Keratinocyte (primary cell): Measurements from ENCODE around the gene PRR13. TPM values are rescaled to one million over a fixed set of nuclear protein-coding genes. Genes with fewer than 3 reads are reported as not detected.

ENCODE experiments used
- DNase-seq: peaks from one replicate; pipeline ENCODE4 v3.0.0-alpha.2; 2011; ENCODE audit warnings: low read depth, missing footprints, low spot score
- FAIRE-seq: peaks from 2 replicates; lab custom pipeline; 2011; peaks lifted over from hg19 to GRCh38; lab: Jason Lieb, UNC
- H2AFZ ChIP-seq: 2 replicates; pipeline ENCODE4 v1.6.0; 2012; ENCODE audit warnings: low read length, control low read depth, inconsistent platforms; ENCODE audit not compliant: control insufficient read depth
- H3K27ac ChIP-seq: 2 replicates; pipeline ENCODE4 v1.5.1; 2011; ENCODE audit warnings: low read length; ENCODE audit not compliant: control insufficient read depth, insufficient read depth
- H3K27me3 ChIP-seq: 3 replicates; pipeline ENCODE4 v1.6.0; 2011; ENCODE audit warnings: low read length; ENCODE audit not compliant: control insufficient read depth, insufficient read depth; ENCODE audit errors: extremely low read depth
- H3K36me3 ChIP-seq, 2 experiments: 2 replicates in 1 of 2; 3 replicates in 1 of 2; pipeline ENCODE4 v1.5.1; 2011; ENCODE audit warnings: low read length in 2 of 2, mild to moderate bottlenecking in 1 of 2; ENCODE audit not compliant: control insufficient read depth in 2 of 2, insufficient read depth in 2 of 2; ENCODE audit errors: extremely low read depth in 1 of 2
- H3K4me1 ChIP-seq: 3 replicates; pipeline ENCODE4 v1.5.1; 2011; ENCODE audit warnings: low read length; ENCODE audit not compliant: control insufficient read depth, insufficient read depth; ENCODE audit errors: extremely low read depth
- H3K4me2 ChIP-seq: 3 replicates; pipeline ENCODE4 v1.6.0; 2011; ENCODE audit warnings: low read depth, low read length; ENCODE audit not compliant: control insufficient read depth, insufficient read depth; ENCODE audit errors: extremely low read depth
- H3K4me3 ChIP-seq, 3 experiments: fragments of 200-600 bp in 1 of 3; sonication (generic) in 1 of 3; 2 replicates in 2 of 3; 3 replicates in 1 of 3; pipeline ENCODE4 v1.5.1; 2011 to 2016; ENCODE audit warnings: low read length in 3 of 3, mild to moderate bottlenecking in 3 of 3, control low read depth in 2 of 3, inconsistent platforms in 1 of 3, low read depth in 1 of 3, mixed read lengths in 1 of 3, mixed run types in 1 of 3, moderate library complexity in 1 of 3; ENCODE audit not compliant: control insufficient read depth in 2 of 3, insufficient read depth in 2 of 3; ENCODE audit errors: extremely low read depth in 1 of 3
- H3K79me2 ChIP-seq: 2 replicates; pipeline ENCODE4 v1.6.0; 2012; ENCODE audit warnings: low read length; ENCODE audit not compliant: control insufficient read depth, insufficient read depth
- H3K9ac ChIP-seq: 3 replicates; pipeline ENCODE4 v1.6.0; 2011; ENCODE audit warnings: low read length; ENCODE audit not compliant: control insufficient read depth, insufficient read depth; ENCODE audit errors: extremely low read depth
- H3K9me1 ChIP-seq: 3 replicates; pipeline ENCODE4 v1.6.0; 2011; ENCODE audit warnings: low read length; ENCODE audit not compliant: control insufficient read depth, insufficient read depth; ENCODE audit errors: extremely low read depth
- H3K9me3 ChIP-seq: 2 replicates; pipeline ENCODE4 v1.5.1; 2012; ENCODE audit warnings: low read depth, low read length; ENCODE audit not compliant: control insufficient read depth
- H4K20me1 ChIP-seq: 3 replicates; pipeline ENCODE4 v1.6.0; 2011; ENCODE audit warnings: low read length; ENCODE audit not compliant: control insufficient read depth, insufficient read depth; ENCODE audit errors: extremely low read depth
- EZH2 ChIP-seq: IDR thresholded peaks from one replicate; pipeline ENCODE4 v1.6.1; 2012; ENCODE audit warnings: inconsistent platforms, mild to moderate bottlenecking, low read length, moderate library complexity
- dilution Hi-C: fragments of 300-500 bp; cut with MboI; formaldehyde crosslinking; loops from one replicate; pipeline ENCODE4 v1.7.0; 2020; ENCODE audit warnings: low sequenced_read_pairs; ENCODE audit not compliant: extremely low pct_ligation_motif_present
- polyA plus RNA-seq, 5 experiments: library from polyadenylated mRNA; depleted of rRNA in 3 of 5; stranded (reverse) in 3 of 5; stranded (forward) in 1 of 5; unstranded in 1 of 5; fragments of >200 nt; gene quantifications; 1 replicate in 1 of 5; 2 replicates in 3 of 5; 3 replicates in 1 of 5; pipeline versions ENCODE4 v1.2.1 to v1.2.3, GENCODE V29; 2011 to 2012; ENCODE audit warnings: missing spikeins in 2 of 5, low read depth in 1 of 5, low replicate concordance in 1 of 5
- TF ChIP-seq, protein P1 (sequence below), 3 experiments: IDR thresholded peaks in 1 of 3; conservative IDR thresholded peaks in 1 of 3; optimal IDR thresholded peaks in 1 of 3; 2 replicates in 2 of 3; 3 replicates in 1 of 3; pipeline versions ENCODE3 to v1.5.1; 2011; ENCODE audit warnings: low read length in 3 of 3, mild to moderate bottlenecking in 3 of 3, moderate library complexity in 2 of 3, control low read depth in 1 of 3, inconsistent platforms in 1 of 3; ENCODE audit not compliant: insufficient read depth in 2 of 3; ENCODE audit errors: extremely low read depth in 1 of 3

The PRR13 gene
- polyA plus RNA-seq, 1 donor (not counting 4 experiments of a cell fraction or from before 2014, with no cell fraction given), result 104 TPM

DNA sequence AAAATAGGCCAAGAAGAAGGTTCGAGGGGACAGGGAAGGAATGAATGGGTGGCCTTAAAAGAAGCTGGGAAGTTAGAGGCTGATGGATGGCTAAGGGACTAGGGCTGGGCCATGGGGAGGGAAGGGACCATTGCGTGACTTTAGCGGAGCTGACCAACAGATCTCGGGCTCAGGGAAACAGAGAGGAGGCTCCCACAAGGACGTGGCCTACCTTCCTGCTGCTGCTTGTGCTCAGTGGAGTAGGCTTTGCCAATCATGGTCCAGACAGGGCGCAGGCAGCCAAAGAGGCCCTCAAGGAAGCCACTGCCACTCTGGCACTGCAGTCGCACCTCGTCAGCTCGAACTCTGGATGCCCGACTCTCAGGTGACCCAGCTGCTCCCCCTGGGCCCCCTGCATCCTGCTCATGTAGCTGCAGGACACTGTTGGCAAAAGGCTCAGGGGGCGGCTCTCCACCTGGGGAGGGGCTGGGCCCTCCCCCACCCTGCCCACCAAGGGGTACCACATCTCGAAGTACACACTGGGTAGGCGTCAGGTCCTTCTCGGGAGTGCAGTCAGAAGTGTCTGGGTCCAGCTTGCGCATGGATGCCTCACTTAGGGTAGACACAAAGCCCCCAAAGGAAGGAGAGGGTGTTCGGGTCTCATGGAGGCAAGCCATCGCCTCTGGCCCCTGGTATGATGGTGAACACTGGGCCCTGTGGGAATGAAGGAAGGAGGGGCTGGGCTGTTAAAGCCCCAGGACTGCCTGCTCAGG lies 45.4 kb downstream of the PRR13 start:
- no peak for TF ChIP-seq EZH2
- TF ChIP-seq, protein P1, sequence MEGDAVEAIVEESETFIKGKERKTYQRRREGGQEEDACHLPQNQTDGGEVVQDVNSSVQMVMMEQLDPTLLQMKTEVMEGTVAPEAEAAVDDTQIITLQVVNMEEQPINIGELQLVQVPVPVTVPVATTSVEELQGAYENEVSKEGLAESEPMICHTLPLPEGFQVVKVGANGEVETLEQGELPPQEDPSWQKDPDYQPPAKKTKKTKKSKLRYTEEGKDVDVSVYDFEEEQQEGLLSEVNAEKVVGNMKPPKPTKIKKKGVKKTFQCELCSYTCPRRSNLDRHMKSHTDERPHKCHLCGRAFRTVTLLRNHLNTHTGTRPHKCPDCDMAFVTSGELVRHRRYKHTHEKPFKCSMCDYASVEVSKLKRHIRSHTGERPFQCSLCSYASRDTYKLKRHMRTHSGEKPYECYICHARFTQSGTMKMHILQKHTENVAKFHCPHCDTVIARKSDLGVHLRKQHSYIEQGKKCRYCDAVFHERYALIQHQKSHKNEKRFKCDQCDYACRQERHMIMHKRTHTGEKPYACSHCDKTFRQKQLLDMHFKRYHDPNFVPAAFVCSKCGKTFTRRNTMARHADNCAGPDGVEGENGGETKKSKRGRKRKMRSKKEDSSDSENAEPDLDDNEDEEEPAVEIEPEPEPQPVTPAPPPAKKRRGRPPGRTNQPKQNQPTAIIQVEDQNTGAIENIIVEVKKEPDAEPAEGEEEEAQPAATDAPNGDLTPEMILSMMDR (optimal IDR thresholded peaks at IDR 0.05 in 1 of 3, IDR thresholded peaks at IDR 0.05 in 1 of 3, conservative IDR thresholded peaks at IDR 0.05 in 1 of 3; ENCODE audit: extremely low read depth in 1 of 3, insufficient read depth in 2 of 3, low read length in 3 of 3), result no peak
- Histone ChIP-seq H3K4me3 (no peak overlapping the region), H3K27me3 (no peaks in the 10 kb centered on the region), H3K36me3 (peaks cover 12 to 23% of the 10 kb centered on the region in 2 experiments), H4K20me1 (peaks cover 5% of the 10 kb centered on the region), H3K9me1 (no peaks in the 10 kb centered on the region), H3K4me2 (no peak overlapping the region), H3K79me2 (no peaks in the 10 kb centered on the region), H3K27ac (no peak overlapping the region), H3K4me1 (peaks cover 15% of the 10 kb centered on the region), H3K9ac (no peak overlapping the region), H2AFZ (no peak overlapping the region), H3K9me3 (no peaks in the 10 kb centered on the region)
- DNase-seq (no peak), FAIRE-seq (no peak)
- dilution Hi-C loops, result no loop called here

DNA sequence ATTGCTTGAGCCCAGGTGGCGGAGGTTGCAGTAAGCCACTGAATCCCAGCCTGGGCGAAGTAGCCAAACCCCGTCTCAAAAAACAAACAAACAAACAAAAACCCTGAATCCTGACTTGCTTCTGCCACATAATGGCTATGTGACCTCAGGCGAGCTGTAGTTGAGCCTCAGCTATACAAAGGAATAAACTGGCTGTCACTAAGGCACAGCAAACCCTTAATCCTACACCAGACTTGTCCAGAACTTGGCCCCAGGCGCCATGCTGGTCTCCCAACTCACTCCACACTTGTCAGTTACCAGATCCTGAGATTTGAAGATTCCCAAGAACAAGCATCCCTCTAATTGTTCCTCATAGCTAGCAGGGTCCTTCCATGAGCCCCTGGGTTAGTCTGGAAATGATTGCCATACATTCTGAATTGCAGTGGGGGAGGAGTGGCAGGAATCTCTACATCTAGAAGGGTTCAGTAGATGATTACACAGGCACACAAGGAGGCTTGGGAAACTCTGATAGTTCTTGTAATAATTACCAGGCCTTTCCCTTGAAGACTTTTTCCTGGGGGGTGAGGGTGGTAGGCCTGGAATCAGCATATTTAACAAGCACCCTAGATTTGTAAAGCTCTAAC lies 47.8 kb downstream of the PRR13 start:
- Histone ChIP-seq H4K20me1 (no peaks in the 10 kb centered on the region), H3K9ac (no peak overlapping the region), H3K4me2 (no peak overlapping the region), H3K79me2 (no peaks in the 10 kb centered on the region), H2AFZ (no peak overlapping the region), H3K4me3 (no peak overlapping the region), H3K27ac (no peak overlapping the region), H3K27me3 (no peaks in the 10 kb centered on the region), H3K4me1 (peaks cover 9% of the 10 kb centered on the region), H3K9me1 (no peaks in the 10 kb centered on the region), H3K9me3 (no peaks in the 10 kb centered on the region), H3K36me3 (peaks cover 7 to 10% of the 10 kb centered on the region in 2 experiments)
- no peak for DNase-seq
- FAIRE-seq, result no peak
- dilution Hi-C loops, result no loop called here
- no peak for TF ChIP-seq EZH2
- TF ChIP-seq, protein P1 (optimal IDR thresholded peaks at IDR 0.05 in 1 of 3, IDR thresholded peaks at IDR 0.05 in 1 of 3, conservative IDR thresholded peaks at IDR 0.05 in 1 of 3; ENCODE audit: extremely low read depth in 1 of 3, insufficient read depth in 2 of 3, low read length in 3 of 3), result no peak
